Astrocyte of the spinal cord (primary cell): ENCODE data around the gene PRODH2.

Source experiments
- DNase-seq: peaks from one replicate; pipeline ENCODE4 v3.0.0; 2011; ENCODE audit warnings: low read depth, low spot score
- H3K4me3 ChIP-seq: 2 replicates; pipeline ENCODE4 v1.5.1; 2011; ENCODE audit warnings: low read depth, mild to moderate bottlenecking, low read length, moderate library complexity
- in situ Hi-C: cut with HindIII; loops from 2 replicates; pipeline ENCODE4 v1.10.0; 2017; ENCODE audit warnings: low sequenced_read_pairs
- TF ChIP-seq, protein P1 (sequence below): IDR thresholded peaks from 2 replicates; pipeline ENCODE4 v1.5.1; 2012; ENCODE audit warnings: low read depth, mild to moderate bottlenecking, low read length, inconsistent platforms

The PRODH2 gene

DNA sequence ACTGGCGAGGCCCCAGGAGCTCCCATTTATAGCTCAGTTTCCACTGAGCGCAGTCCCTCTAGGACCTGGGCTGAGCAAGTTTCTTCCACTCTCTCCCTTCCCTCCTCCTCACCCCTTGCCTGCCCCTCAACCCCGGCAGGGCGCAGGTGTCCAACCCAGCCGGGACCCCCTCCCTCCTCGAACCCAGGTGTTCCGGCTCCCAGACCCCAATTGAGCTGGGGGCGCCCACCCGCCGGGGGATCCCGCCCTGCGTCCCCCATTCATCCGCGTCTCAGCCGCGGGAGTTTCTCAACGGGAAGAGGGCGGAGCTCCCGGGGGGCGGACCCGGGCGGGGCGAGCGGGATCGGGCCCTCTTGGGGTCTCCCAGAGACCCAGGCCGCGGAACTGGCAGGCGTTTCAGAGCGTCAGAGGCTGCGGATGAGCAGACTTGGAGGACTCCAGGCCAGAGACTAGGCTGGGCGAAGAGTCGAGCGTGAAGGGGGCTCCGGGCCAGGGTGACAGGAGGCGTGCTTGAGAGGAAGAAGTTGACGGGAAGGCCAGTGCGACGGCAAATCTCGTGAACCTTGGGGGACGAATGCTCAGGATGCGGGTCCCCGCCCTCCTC lies 44.0 kb upstream of the PRODH2 start, which contains the start of gene KIRREL2:
Gene KIRREL2 (plus strand): TSS at position 366 of the 604 bp plus-strand sequence. CDS start 209 bp downstream, at position 575.
- TF ChIP-seq, protein P1, sequence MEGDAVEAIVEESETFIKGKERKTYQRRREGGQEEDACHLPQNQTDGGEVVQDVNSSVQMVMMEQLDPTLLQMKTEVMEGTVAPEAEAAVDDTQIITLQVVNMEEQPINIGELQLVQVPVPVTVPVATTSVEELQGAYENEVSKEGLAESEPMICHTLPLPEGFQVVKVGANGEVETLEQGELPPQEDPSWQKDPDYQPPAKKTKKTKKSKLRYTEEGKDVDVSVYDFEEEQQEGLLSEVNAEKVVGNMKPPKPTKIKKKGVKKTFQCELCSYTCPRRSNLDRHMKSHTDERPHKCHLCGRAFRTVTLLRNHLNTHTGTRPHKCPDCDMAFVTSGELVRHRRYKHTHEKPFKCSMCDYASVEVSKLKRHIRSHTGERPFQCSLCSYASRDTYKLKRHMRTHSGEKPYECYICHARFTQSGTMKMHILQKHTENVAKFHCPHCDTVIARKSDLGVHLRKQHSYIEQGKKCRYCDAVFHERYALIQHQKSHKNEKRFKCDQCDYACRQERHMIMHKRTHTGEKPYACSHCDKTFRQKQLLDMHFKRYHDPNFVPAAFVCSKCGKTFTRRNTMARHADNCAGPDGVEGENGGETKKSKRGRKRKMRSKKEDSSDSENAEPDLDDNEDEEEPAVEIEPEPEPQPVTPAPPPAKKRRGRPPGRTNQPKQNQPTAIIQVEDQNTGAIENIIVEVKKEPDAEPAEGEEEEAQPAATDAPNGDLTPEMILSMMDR, result no peak
- H3K4me3 ChIP-seq, result peak within 1 kb of the TSS; percentile 29
- in situ Hi-C loops, result no loop called here
- DNase-seq, result no peak

DNA sequence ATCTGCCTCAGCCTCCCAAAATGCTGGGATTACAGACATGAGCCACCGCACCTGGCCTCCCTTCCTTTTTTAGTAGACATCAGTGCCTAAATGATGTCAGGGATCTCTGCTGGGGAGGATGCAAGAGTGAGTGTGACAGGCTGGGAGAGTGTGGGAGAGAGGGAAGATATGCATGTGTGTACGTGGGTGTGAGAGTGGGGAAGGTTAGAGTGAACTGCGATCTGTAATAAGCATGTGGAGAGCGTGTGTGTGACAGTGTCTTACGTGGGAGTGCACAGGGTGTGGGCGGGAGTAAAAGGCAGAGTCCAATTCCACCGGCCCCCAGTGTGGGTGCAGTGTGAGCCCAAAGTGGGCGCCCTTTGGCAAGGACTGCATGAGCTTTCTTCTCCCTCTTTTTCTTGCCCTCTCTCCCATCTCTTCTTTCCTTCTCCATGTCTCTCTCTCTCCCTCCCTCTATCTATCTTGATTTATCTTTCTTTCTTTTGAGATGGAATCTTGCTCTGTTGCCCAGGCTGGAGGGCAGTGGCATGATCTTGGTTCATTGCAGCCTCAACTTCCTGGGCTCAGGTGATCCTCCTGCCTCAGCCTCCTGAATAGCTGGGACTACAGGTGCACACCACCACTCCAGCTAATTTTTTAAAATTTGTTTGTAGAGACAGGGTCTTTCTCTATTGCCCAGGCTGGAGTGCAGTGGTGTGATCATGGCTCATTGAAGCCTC lies 40.6 kb upstream of the PRODH2 start:
- H3K4me3 ChIP-seq, result no peak overlapping the region
- TF ChIP-seq, protein P1, result no peak
- in situ Hi-C loops, result no loop called here
- no peak for DNase-seq

DNA sequence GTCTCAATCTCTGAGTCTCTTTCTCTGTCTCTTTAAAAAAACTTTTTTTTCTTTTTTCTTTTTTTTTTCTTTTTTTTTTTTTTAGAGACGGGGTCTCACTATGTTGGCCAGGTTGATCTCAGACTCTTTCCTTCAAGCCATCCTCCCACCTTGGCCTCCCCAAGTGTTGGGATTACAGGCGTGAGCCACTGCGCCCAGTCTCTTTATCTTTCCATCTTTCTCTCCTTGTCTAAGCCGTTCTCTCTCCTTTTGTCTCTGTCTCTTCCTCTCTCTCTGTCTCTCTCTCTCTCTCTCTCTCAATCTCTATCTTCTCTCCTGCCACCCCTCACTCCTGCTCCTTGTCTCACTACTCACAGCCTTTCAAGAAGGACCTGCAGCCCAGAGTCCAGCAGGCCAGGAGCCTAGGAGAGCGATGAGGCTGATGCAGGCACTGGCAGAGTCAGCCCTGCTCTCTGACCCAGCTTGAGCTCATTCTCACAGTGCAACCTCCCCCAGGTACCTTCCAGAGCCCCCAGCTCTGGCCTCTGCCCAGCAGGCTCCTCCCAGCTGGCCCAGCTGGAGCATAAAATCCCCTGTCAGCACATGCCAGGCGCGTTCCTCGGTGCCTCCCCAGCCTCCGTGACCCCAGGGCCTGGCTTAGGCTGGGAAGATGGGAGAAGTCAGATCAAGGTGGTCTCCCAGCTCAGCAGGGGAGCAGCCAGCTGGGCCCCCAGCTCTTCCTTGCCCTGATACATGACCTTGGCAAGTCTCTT lies 39.6 kb upstream of the PRODH2 start, which contains the start of gene NPHS1:
Gene NPHS1 (minus strand): TSS at position 476 of the 752 bp plus-strand sequence. CDS start 667 bp downstream, outside the sequence.
- no peak within 1 kb of the TSS for H3K4me3 ChIP-seq
- no peak for DNase-seq
- in situ Hi-C loops, result no loop called here
- TF ChIP-seq, protein P1, result no peak

DNA sequence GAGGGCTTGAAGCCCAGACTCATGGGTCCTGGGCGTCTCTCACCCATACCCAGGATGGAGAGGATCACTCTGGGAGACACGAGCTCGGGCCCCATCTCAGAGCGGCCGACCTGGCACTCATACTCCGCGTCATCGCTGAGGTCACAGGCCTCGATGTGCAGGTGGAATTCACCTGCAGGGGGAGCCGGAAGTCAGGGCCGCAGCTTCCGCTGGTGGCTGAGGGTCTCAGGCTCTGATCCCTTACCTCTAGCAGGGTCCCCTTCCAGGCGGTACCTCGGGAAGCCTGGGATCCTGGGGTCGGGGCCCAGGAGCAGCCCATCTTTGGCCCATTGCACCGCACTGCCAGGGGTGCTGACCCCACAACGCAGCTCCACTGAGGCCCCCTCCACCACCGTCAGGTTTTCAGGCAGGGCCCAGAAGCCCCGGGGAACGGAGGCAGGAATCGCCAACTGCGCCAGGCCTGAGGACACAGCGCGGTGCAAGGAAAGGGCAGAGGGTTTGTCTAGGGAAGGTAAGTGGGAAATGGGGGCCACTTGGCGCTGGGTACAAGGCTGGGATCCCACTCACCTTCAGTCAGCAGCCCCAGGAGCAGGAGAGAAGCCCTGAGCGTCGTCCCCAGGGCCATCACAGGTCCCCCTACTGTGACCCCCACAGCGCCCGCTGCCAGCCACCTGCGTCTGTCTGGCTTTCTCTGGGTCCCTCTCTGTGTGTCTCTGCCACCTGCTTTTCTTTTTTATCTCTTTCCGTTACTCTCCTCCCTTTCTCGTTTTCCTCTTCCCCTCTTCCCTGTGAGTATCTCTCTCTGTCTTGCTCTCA lies 38.8 kb upstream of the PRODH2 start:
- no peak for DNase-seq
- TF ChIP-seq, protein P1, result no peak
- in situ Hi-C loops, result no loop called here
- no peak overlapping the region for H3K4me3 ChIP-seq

DNA sequence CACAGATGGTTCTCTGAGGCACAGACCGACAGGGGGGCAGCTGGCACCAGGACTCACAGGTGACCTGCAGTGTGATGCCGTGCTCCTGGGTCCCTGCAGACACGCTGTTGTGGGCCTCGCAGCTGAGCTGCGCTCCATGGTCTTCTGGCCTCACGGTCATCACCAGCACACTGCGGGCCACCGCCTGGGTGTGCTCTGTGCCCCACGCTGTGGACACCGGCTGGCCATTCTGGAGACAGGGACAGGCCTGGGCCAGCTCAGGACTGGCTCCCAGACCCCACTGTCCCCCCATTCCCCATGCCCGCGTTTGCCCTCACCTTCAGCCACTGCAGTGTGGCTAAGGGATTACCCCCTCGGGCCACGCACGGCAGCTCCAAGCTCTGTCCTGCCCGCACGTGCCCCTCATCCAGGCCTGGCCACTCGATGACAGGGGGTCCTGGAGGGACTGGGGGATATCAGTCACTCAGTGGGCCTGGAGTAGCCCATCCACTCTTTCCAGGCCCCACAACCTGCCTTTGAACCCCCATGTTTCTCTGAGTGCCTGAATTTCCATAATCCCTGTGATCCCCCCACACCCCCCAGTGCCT lies 36.4 kb upstream of the PRODH2 start:
- DNase-seq, result no peak
- in situ Hi-C loops, result no loop called here
- no peak overlapping the region for H3K4me3 ChIP-seq
- TF ChIP-seq, protein P1, result no peak
